ENCODE measurements around the gene HSPA12A.

The HSPA12A gene

GRCh38 chr10:116690356-116691322 is 51.7 kb downstream of the HSPA12A start:
- DNase-seq = no peak

GRCh38 chr10:116689744-116690143 is 52.6 kb downstream of the HSPA12A start:
- DNase-seq = no peak

- DNase-seq = no peak
Observed at GRCh38 chr10:116688741-116689495, 53.4 kb downstream of the HSPA12A start.

GRCh38 chr10:116688241-116688711 is 54.1 kb downstream of the HSPA12A start:
- DNase-seq = no peak

GRCh38 chr10:116687633-116688032 is 54.7 kb downstream of the HSPA12A start:
- no peak for DNase-seq

- DNase-seq = no peak
Observed at GRCh38 chr10:116686632-116687031, 55.7 kb downstream of the HSPA12A start.

- no peak for DNase-seq
Observed at GRCh38 chr10:116685807-116686206, 56.6 kb downstream of the HSPA12A start.

GRCh38 chr10:116684781-116685180 is 57.6 kb downstream of the HSPA12A start:
- DNase-seq = no peak

- DNase-seq = no peak
Observed at GRCh38 chr10:116683821-116684220, 58.5 kb downstream of the HSPA12A start.

- DNase-seq = no peak
Observed at GRCh38 chr10:116683166-116683565, 59.2 kb downstream of the HSPA12A start.

GRCh38 chr10:116679351-116679750 is 63.0 kb downstream of the HSPA12A start:
- no peak for DNase-seq

GRCh38 chr10:116676633-116677032 is 65.7 kb downstream of the HSPA12A start:
- no peak for DNase-seq

- no peak for DNase-seq
Observed at GRCh38 chr10:116676118-116676517, 66.2 kb downstream of the HSPA12A start.

- no peak for DNase-seq
Observed at GRCh38 chr10:116674901-116675423, 67.4 kb downstream of the HSPA12A start.

GRCh38 chr10:116673866-116674265 is 68.5 kb downstream of the HSPA12A start:
- DNase-seq = no peak

GRCh38 chr10:116672891-116673290 is 69.5 kb downstream of the HSPA12A start:
- no peak for DNase-seq

GRCh38 chr10:116671274-116671926 is 71.0 kb downstream of the HSPA12A start:
- DNase-seq = no peak

- DNase-seq = no peak
Observed at GRCh38 chr10:116670706-116671105, 71.7 kb downstream of the HSPA12A start.

- DNase-seq = peak; percentile 30
Observed at GRCh38 chr10:116669832-116670644, 72.3 kb downstream of the HSPA12A start.

- no peak for DNase-seq
Observed at GRCh38 chr10:116669080-116669479, 73.3 kb downstream of the HSPA12A start.

GRCh38 chr10:116668446-116668845 is 73.9 kb downstream of the HSPA12A start:
- no peak for DNase-seq

GRCh38 chr10:116668018-116668417 is 74.3 kb downstream of the HSPA12A start:
- no peak for DNase-seq

Measured in DMS79 (cell line).